Mucosa of descending colon (tissue), 3 donors: ENCODE data around the gene TNPO2. TPM values are rescaled to one million over a fixed set of nuclear protein-coding genes. Genes with fewer than 3 reads are reported as not detected.
"Not testable (repeated sequence)": the region's sequence is repeated elsewhere in the genome, so short reads cannot be mapped to it uniquely, and the experiment has no call there.

Source experiments
- ATAC-seq: fragments of 200-7000 bp; cut with Tn5 transposase; one replicate; pipeline ENCODE4 v1.9.1; 2020; ENCODE audit warnings: mild to moderate bottlenecking, moderate library complexity
- DNase-seq, 3 donors: peaks; one replicate each; pipeline ENCODE4 v3.0.0-alpha.2; 2020
- H3K36me3 ChIP-seq: fragments of 200-600 bp; one replicate; pipeline ENCODE4 v1.8.0; 2021; ENCODE audit warnings: low read depth, mild to moderate bottlenecking
- H3K4me1 ChIP-seq: fragments of 200-600 bp; one replicate; pipeline ENCODE4 v1.8.0; 2021; ENCODE audit warnings: low read depth, mild to moderate bottlenecking
- H3K4me3 ChIP-seq: fragments of 200-600 bp; one replicate; pipeline ENCODE4 v1.8.0; 2021; ENCODE audit warnings: mild to moderate bottlenecking
- H3K9me3 ChIP-seq: fragments of 200-600 bp; one replicate; pipeline ENCODE4 v1.8.0; 2021; ENCODE audit warnings: mild to moderate bottlenecking
- intact Hi-C, 2 donors: fragments of 100-400 bp; cut with DNase I in 1 of 2; cut with micrococcal nuclease in 1 of 2; formaldehyde crosslinking; loops; one replicate each; pipeline versions ENCODE4 v1.11.0 to v1.11.1; 2022; cut with DNase I, micrococcal nuclease
- total RNA-seq, 3 donors: library from RNA; stranded (reverse); fragmentation: NEBNext Ultra II Directional in 2 of 3; extraction: Animal tissue kit (Norgen Biotek cat#: 25700) in 2 of 3; gene quantifications; one replicate each; pipeline versions ENCODE4 v1.2.1 to v1.2.4, GENCODE V29; 2021 to 2023
- TF ChIP-seq, protein P1 (sequence below): fragments of 200-600 bp; IDR thresholded peaks from one replicate; pipeline ENCODE4 v1.8.0; 2022; ENCODE audit warnings: antibody characterized with exemption, mild to moderate bottlenecking
- donor health status: DM: no; HTN: no; CAD: no; lungs with moderate emphysema.
- donor health status: DM: no; HTN: no; CAD: no.
- donor health status: DM: no; HTN: yes; CAD: no.

TNPO2 gene
- total RNA-seq, 3 donors from 2014 or later, result 48.9 to 73.3 (median 66.9) TPM

DNA sequence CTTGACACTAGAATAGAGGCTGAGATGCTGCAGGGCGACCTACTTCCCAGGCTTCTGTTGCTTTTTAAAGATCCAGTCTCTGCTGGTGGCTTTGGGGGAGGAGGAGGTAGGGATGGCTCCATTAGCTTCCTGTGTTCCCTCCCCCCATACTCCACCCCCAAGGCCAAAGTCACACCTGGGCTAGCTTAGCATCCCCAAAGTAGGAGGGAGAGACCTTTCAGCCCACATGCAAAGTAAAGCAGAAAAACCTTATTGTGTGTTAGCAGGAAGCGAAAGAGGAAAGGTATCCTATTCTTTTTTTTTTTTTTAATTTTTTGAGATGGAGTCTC lies 3.2 kb upstream of the TNPO2 start:
- Histone ChIP-seq H3K9me3 (no peaks in the 10 kb centered on the region), H3K36me3 (peaks cover 11% of the 10 kb centered on the region), H3K4me1 (peaks cover 12% of the 10 kb centered on the region), H3K4me3 (no peak overlapping the region)
- ATAC-seq, result no peak
- no peak for DNase-seq
- intact Hi-C loops, result no loop called here
- TF ChIP-seq, protein P1, sequence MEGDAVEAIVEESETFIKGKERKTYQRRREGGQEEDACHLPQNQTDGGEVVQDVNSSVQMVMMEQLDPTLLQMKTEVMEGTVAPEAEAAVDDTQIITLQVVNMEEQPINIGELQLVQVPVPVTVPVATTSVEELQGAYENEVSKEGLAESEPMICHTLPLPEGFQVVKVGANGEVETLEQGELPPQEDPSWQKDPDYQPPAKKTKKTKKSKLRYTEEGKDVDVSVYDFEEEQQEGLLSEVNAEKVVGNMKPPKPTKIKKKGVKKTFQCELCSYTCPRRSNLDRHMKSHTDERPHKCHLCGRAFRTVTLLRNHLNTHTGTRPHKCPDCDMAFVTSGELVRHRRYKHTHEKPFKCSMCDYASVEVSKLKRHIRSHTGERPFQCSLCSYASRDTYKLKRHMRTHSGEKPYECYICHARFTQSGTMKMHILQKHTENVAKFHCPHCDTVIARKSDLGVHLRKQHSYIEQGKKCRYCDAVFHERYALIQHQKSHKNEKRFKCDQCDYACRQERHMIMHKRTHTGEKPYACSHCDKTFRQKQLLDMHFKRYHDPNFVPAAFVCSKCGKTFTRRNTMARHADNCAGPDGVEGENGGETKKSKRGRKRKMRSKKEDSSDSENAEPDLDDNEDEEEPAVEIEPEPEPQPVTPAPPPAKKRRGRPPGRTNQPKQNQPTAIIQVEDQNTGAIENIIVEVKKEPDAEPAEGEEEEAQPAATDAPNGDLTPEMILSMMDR, result no peak

DNA sequence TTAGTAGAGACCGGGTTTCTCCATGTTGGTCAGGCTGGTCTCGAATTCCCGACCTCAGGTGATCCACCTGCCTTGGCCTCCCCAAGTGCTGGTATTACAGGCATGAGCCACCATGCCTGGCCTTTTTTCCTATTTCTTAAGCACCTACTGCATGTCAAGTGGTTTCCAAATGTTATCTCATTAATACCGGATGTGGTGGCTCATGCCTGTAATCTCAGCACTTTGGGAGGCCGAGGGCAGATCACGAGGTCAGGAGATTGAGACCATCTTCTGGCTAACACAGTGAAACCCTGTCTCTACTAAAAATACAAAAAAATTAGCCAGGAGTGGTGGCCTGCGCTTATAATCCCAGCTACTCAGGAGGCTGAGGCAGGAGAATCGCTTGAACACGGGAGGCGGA lies 1.9 kb upstream of the TNPO2 start:
- H3K36me3 ChIP-seq, DNase-seq, H3K4me3 ChIP-seq, intact Hi-C loops, ATAC-seq, H3K9me3 ChIP-seq: not testable (repeated sequence)
- peaks cover 19% of the 10 kb centered on the region for H3K4me1 ChIP-seq

DNA sequence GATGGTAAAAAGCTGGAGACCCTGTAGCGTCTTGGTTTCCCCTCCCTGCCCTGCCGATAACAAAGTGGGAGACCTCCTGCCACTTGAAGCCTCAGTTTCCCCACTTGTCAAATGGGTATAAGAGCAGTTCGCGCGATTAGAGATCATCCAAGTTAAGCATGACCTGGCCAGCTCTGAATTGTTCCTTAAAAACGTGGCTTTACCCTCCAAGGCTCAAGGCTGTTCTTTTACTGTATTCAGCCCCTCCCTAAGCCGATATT lies 421 bp downstream of the TNPO2 start:
- ATAC-seq (no peak), DNase-seq (no peak)
- peaks cover 21% of the 10 kb centered on the region for H3K4me1 ChIP-seq
- intact Hi-C loops, result no loop called here
- no peaks in the 10 kb centered on the region for H3K9me3 ChIP-seq
- H3K36me3 ChIP-seq, result no peaks in the 10 kb centered on the region
- H3K4me3 ChIP-seq, result no peak overlapping the region
- TF ChIP-seq, protein P1, result no peak

DNA sequence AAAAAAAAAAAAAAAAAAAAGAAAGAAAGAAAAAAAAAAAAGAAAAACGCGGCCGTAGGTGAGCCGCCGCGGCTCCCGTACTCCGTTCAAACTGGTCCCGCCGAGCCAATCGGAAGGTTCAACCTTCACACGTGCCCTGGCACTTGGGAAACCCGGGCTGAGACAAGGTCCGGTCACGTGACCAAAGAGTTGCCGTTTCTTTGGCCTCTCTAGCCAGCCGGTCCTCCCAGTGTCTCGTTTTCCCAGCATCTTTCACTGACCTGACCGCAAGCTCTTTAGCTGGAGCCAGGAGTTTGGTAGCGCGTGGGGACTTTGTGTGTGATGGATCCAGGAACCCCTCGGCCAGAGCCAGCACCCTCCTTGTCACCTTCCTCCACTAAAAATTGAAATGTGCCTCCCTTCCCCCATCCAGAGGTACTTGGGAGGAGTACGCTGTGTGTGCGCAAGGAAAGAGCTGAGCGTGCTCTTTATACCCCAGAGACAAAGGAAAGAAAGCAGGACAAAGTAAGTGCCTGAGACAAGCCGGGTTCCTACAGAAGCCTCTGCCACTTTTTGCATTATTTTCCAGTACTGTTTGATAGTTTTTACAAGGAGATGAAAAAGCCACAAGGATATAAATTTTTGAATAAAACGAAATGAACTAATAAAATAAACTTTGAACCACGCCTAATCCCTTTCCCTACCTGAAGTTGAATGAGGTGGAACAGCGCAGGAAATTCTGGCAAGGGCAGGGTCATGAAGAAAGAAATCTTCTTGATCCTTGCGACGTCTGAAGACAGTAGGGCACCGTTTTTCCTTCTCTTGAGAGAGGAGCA lies 959 bp downstream of the TNPO2 start:
- intact Hi-C loops, result no loop called here
- H3K4me3 ChIP-seq, result peak overlapping the region; percentile 63
- TF ChIP-seq, protein P1, result no peak

DNA sequence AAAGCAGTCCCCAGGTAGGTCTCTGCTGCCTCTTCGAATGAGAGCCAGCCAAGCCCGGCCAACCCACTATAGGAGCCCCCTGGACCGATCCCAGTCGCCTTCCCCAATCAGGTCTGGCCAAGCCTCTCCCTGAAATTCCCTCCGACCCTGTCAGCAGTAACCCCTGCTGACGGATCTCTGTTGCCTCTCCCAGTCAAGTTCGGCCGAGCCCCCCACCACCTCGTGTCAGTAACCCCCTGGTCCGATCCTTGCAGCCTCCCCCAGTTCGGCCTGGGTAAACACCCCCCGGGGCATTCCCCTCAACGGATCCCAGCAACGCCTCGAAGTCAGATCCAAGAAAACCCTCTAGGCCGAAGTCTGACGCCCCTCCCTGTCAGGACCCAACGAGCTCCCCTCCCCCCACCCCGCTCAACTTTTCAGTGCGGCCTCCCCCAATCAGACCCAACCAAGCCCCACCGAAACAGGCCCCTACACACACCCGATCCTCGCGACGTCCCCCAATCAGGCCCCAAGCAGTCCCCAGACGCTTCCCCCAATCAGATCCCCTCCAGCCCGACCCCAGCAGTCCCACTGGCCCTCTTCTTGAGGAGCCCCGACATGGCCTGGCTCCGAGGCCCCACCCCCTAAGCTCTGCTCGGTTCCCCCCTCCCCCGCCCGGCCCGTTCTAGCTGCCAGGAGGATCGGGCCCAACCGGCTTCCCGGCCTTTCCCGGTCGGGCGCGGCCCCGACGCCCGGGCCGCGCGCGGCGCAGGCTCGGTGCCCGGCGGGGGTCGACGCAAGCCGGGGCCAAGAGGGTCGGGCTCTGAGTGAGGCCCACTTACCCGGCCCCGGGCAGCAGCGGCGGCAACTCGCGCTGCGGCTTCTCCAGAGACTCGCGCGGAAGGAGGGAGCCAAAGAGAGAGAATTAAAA lies 1.8 kb downstream of the TNPO2 start:
- TF ChIP-seq, protein P1, result no peak
- Histone ChIP-seq H3K4me3 (peak overlapping the region; percentile 63), H3K36me3 (no peaks in the 10 kb centered on the region), H3K9me3 (no peaks in the 10 kb centered on the region), H3K4me1 (peaks cover 21% of the 10 kb centered on the region)
- ATAC-seq (peak; percentile 59), DNase-seq (peak; percentile 64 to 84 (median 75))
- intact Hi-C loops, result no loop called here

More for the DNA sequence above, 959 bp downstream of the TNPO2 start:
- Histone ChIP-seq H3K4me1 (peaks cover 21% of the 10 kb centered on the region), H3K9me3 (no peaks in the 10 kb centered on the region), H3K36me3 (no peaks in the 10 kb centered on the region)
- DNase-seq (peak; percentile 92 to 98 (median 98)), ATAC-seq (peak; percentile 94)
